Glutamatergic neuron (in vitro differentiated cells): ENCODE results near the gene LPCAT3. TPM values are rescaled to one million over a fixed set of nuclear protein-coding genes. Genes with fewer than 3 reads are reported as not detected.

Experiments
- DNase-seq: peaks from one replicate; pipeline ENCODE4 v3.0.0; 2022
- H3K27ac Mint-ChIP-seq: one replicate; pipeline ENCODE4 v1.8.0; 2020; ENCODE audit warnings: mild to moderate bottlenecking, mixed read lengths, inconsistent platforms; ENCODE audit not compliant: unreplicated experiment
- H3K27me3 Mint-ChIP-seq: one replicate; pipeline ENCODE4 v1.8.0; 2020; ENCODE audit warnings: mild to moderate bottlenecking, moderate library complexity, mixed read lengths, inconsistent platforms; ENCODE audit not compliant: unreplicated experiment
- H3K36me3 Mint-ChIP-seq: one replicate; pipeline ENCODE4 v1.8.0; 2020; ENCODE audit warnings: mild to moderate bottlenecking, mixed read lengths, inconsistent platforms; ENCODE audit not compliant: unreplicated experiment
- H3K4me1 Mint-ChIP-seq: one replicate; pipeline ENCODE4 v1.8.0; 2020; ENCODE audit warnings: mild to moderate bottlenecking, low read depth, mixed read lengths, inconsistent platforms; ENCODE audit not compliant: unreplicated experiment
- H3K4me3 Mint-ChIP-seq: one replicate; pipeline ENCODE4 v1.8.0; 2020; ENCODE audit warnings: mild to moderate bottlenecking, mixed read lengths, inconsistent platforms; ENCODE audit not compliant: unreplicated experiment
- H3K9me3 Mint-ChIP-seq: one replicate; pipeline ENCODE4 v1.8.0; 2020; ENCODE audit warnings: mild to moderate bottlenecking, moderate library complexity, mixed read lengths, inconsistent platforms; ENCODE audit not compliant: unreplicated experiment
- total RNA-seq: library from RNA; stranded (reverse); fragmentation: NEBNext Ultra II Directional; extraction: Animal tissue kit (Norgen Biotek cat#: 25700); gene quantifications from one replicate; pipeline ENCODE4 v1.2.1, GENCODE V29; 2021; ENCODE audit not compliant: unreplicated experiment
- TF ChIP-seq, protein P1 (sequence below): fragments of 200-600 bp; sonication (generic); IDR thresholded peaks from one replicate; pipeline ENCODE4 v1.5.0; 2021; ENCODE audit not compliant: partially characterized antibody, unreplicated experiment

Gene LPCAT3
- total RNA-seq, 1 donor from 2014 or later: 53.3 TPM

DNA sequence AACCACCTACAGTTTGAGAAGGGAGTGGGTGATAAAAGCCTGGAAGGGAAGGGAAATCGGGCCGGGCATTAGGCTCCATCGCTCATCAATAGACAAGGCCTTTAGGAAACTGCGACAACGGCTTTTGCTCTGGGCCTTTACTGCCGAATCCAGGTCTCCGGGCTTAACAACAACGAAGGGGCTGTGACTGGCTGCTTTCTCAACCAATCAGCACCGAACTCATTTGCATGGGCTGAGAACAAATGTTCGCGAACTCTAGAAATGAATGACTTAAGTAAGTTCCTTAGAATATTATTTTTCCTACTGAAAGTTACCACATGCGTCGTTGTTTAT, 74.9 kb downstream of the LPCAT3 start:
- TF ChIP-seq, protein P1, sequence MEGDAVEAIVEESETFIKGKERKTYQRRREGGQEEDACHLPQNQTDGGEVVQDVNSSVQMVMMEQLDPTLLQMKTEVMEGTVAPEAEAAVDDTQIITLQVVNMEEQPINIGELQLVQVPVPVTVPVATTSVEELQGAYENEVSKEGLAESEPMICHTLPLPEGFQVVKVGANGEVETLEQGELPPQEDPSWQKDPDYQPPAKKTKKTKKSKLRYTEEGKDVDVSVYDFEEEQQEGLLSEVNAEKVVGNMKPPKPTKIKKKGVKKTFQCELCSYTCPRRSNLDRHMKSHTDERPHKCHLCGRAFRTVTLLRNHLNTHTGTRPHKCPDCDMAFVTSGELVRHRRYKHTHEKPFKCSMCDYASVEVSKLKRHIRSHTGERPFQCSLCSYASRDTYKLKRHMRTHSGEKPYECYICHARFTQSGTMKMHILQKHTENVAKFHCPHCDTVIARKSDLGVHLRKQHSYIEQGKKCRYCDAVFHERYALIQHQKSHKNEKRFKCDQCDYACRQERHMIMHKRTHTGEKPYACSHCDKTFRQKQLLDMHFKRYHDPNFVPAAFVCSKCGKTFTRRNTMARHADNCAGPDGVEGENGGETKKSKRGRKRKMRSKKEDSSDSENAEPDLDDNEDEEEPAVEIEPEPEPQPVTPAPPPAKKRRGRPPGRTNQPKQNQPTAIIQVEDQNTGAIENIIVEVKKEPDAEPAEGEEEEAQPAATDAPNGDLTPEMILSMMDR: no peak
- DNase-seq: peak; percentile 71
- peak overlapping the region; percentile 99 for H3K27ac Mint-ChIP-seq
- H3K9me3 Mint-ChIP-seq: peaks cover 23% of the 10 kb centered on the region
- H3K36me3 Mint-ChIP-seq: peaks cover 8% of the 10 kb centered on the region
- peaks cover 35% of the 10 kb centered on the region for H3K27me3 Mint-ChIP-seq
- H3K4me1 Mint-ChIP-seq: peaks cover 20% of the 10 kb centered on the region
- peak overlapping the region; percentile 97 for H3K4me3 Mint-ChIP-seq

DNA sequence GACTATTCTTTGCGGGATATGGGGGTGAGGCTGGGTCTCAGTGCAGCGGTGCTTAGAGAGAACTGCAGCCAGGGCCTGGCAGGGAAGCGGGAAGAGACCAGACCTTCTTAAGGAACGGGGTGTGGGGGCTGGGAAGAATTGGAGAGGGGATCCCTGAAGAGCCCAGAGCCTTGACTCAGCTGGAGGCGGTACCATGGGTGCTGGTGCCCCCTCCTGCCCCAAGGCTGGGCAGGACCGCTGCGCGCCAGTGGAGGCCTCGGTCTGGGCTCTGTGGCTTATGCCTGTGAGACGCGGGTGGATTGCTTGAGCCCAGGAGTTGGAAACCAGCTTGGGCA, 76.0 kb downstream of the LPCAT3 start:
- Mint-ChIP-seq H3K4me3 (peak overlapping the region; percentile 47), H3K9me3 (peaks cover 26% of the 10 kb centered on the region), H3K27ac (peak overlapping the region; percentile 99), H3K36me3 (peaks cover 8% of the 10 kb centered on the region), H3K27me3 (peaks cover 35% of the 10 kb centered on the region), H3K4me1 (peaks cover 21% of the 10 kb centered on the region)
- TF ChIP-seq, protein P1: no peak
- DNase-seq: no peak

DNA sequence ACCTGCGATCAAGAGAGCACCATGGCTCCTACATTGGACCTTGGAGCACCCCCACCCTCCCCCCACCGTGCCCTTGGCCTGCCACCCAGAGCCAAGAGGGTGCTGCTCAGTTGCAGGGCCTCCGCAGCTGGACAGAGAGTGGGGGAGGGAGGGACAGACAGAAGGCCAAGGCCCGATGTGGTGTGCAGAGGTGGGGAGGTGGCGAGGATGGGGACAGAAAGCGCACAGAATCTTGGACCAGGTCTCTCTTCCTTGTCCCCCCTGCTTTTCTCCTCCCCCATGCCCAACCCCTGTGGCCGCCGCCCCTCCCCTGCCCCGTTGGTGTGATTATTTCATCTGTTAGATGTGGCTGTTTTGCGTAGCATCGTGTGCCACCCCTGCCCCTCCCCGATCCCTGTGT, 76.5 kb downstream of the LPCAT3 start:
- Mint-ChIP-seq H3K4me1 (peaks cover 18% of the 10 kb centered on the region), H3K27ac (no peak overlapping the region), H3K36me3 (peaks cover 8% of the 10 kb centered on the region), H3K9me3 (peaks cover 26% of the 10 kb centered on the region), H3K4me3 (no peak overlapping the region), H3K27me3 (peaks cover 31% of the 10 kb centered on the region)
- DNase-seq: no peak
- TF ChIP-seq, protein P1: no peak

- peaks cover 16% of the 10 kb centered on the region for H3K4me1 Mint-ChIP-seq
- peaks cover 29% of the 10 kb centered on the region for H3K9me3 Mint-ChIP-seq
- peaks cover 30% of the 10 kb centered on the region for H3K27me3 Mint-ChIP-seq
- TF ChIP-seq, protein P1: no peak
- no peak for DNase-seq
- H3K36me3 Mint-ChIP-seq: peaks cover 8% of the 10 kb centered on the region
- no peak overlapping the region for H3K4me3 Mint-ChIP-seq
- no peak overlapping the region for H3K27ac Mint-ChIP-seq
Measured at GRCh38 chr12:6941267-6941666, 77.0 kb downstream of the LPCAT3 start.

DNA sequence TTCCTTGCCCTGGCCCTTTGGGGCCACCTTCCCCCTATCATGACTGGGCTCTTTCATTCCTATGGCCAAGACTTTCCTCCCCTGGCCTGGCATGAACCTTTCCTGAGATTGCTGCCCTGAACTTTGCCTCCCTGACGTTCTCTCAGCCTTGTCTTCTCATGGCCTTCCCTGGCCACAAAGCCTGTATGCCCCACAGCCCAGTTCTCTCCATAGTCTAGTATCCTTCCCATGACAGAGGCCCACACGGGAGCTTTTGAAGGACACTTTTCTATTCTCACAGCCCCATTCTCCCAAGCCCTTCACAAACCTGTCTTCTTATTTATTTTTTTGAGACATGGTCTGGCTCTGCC, 79.1 kb downstream of the LPCAT3 start:
- Mint-ChIP-seq H3K9me3 (peaks cover 34% of the 10 kb centered on the region), H3K27me3 (peaks cover 29% of the 10 kb centered on the region), H3K4me3 (peak overlapping the region; percentile 81), H3K27ac (peak overlapping the region; percentile 85), H3K4me1 (peaks cover 7% of the 10 kb centered on the region), H3K36me3 (peaks cover 13% of the 10 kb centered on the region)
- TF ChIP-seq, protein P1: no peak
- no peak for DNase-seq
